ENCODE results near the gene ERC2.

ERC2 gene

GRCh38 chr3:55688154-55688553 lies 780.1 kb downstream of the ERC2 start:
- H3K9ac ChIP-seq (ENCODE audit: low read depth, low read length), result no peak overlapping the region
- H3K27ac ChIP-seq (ENCODE audit: low read length), result no peak overlapping the region
- no peak overlapping the region for H3K4me3 ChIP-seq (ENCODE audit: low read length)

DNA sequence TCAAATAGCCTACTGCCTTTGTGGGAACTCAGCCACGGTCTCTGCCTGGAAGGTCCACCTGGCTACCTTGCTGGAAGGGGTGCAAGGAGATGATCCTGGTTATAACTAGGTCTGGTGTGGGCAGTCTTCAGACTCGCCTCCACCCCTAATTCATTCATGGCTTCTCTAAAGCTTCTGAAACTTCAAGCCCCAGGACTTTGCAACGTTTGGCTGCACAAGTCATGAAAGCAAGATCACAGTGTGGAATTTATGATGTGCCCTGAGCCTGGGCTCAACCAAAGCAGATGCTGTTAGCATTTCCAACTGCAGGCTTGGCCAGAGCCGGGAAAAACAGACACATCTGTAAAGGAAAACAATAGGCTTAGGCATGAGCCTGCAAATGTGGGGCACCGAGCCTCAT lies 780.7 kb downstream of the ERC2 start:
- H3K27ac ChIP-seq (ENCODE audit: low read length), result no peak overlapping the region
- H3K9ac ChIP-seq (ENCODE audit: low read depth, low read length), result no peak overlapping the region
- H3K4me1 ChIP-seq (ENCODE audit: insufficient read depth, low read length), result peaks cover 25% of the 10 kb centered on the region; the same call in 1 of the 2 replicates
- H3K27me3 ChIP-seq (ENCODE audit: insufficient read depth, low read length), result no peaks in the 10 kb centered on the region
- H3K4me3 ChIP-seq (ENCODE audit: low read length), result no peak overlapping the region
- H3K36me3 ChIP-seq (ENCODE audit: insufficient read depth, low read depth, low read length), result no peaks in the 10 kb centered on the region
- H3K9me3 ChIP-seq (ENCODE audit: insufficient read depth, low read depth, low read length), result no peaks in the 10 kb centered on the region

More at GRCh38 chr3:55688154-55688553, 780.1 kb downstream of the ERC2 start:
- no peaks in the 10 kb centered on the region for H3K9me3 ChIP-seq (ENCODE audit: insufficient read depth, low read depth, low read length)
- H3K27me3 ChIP-seq (ENCODE audit: insufficient read depth, low read length), result no peaks in the 10 kb centered on the region
- H3K4me1 ChIP-seq (ENCODE audit: insufficient read depth, low read length), result peaks cover 25% of the 10 kb centered on the region; the same call in 1 of the 2 replicates
- H3K36me3 ChIP-seq (ENCODE audit: insufficient read depth, low read depth, low read length), result no peaks in the 10 kb centered on the region

- Histone ChIP-seq H3K9me3 (ENCODE audit: insufficient read depth, low read depth, low read length) (no peaks in the 10 kb centered on the region), H3K27ac (ENCODE audit: low read length) (no peak overlapping the region), H3K4me3 (ENCODE audit: low read length) (no peak overlapping the region), H3K27me3 (ENCODE audit: insufficient read depth, low read length) (no peaks in the 10 kb centered on the region), H3K4me1 (ENCODE audit: insufficient read depth, low read length) (peaks cover 20% of the 10 kb centered on the region; the same call in 1 of the 2 replicates), H3K9ac (ENCODE audit: low read depth, low read length) (no peak overlapping the region), H3K36me3 (ENCODE audit: insufficient read depth, low read depth, low read length) (no peaks in the 10 kb centered on the region)
Observed at GRCh38 chr3:55686426-55687254, 781.6 kb downstream of the ERC2 start.

DNA sequence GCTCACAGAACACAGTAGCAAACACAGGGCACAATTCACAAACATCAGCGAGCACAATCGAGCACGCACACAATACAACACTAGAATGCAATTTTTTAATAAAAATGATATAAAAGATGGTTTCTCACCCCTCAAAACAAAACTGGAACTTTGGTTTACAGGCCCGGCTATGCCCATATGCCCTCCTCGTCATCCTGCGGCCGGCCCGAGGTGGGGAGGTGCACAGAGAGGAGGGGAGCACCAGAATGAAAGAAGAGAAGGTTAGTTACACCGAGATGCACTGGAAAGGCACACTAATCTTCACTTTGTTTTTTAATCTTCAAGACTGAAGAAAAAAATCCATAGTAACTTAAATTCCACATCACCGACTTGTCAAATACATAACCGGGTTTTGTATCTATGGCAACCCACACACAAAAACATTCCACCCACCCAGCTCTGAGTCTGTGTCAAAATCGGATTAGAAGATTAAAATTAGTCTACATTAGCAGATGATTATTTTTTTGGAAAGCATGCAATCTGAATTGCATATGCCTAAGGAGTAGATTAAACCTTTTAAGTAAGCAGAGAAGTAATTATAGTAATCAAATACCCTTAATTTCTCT lies 784.5 kb downstream of the ERC2 start:
- Histone ChIP-seq H3K27ac (ENCODE audit: low read length) (no peak overlapping the region), H3K4me3 (ENCODE audit: low read length) (no peak overlapping the region), H3K36me3 (ENCODE audit: insufficient read depth, low read depth, low read length) (no peaks in the 10 kb centered on the region), H3K4me1 (ENCODE audit: insufficient read depth, low read length) (no peaks in the 10 kb centered on the region), H3K27me3 (ENCODE audit: insufficient read depth, low read length) (no peaks in the 10 kb centered on the region), H3K9ac (ENCODE audit: low read depth, low read length) (no peak overlapping the region), H3K9me3 (ENCODE audit: insufficient read depth, low read depth, low read length) (no peaks in the 10 kb centered on the region)

- H3K9ac ChIP-seq (ENCODE audit: low read depth, low read length), result no peak overlapping the region
- H3K27me3 ChIP-seq (ENCODE audit: insufficient read depth, low read length), result no peaks in the 10 kb centered on the region
- H3K36me3 ChIP-seq (ENCODE audit: insufficient read depth, low read depth, low read length), result no peaks in the 10 kb centered on the region
- no peaks in the 10 kb centered on the region for H3K9me3 ChIP-seq (ENCODE audit: insufficient read depth, low read depth, low read length)
- no peaks in the 10 kb centered on the region for H3K4me1 ChIP-seq (ENCODE audit: insufficient read depth, low read length)
- H3K4me3 ChIP-seq (ENCODE audit: low read length), result no peak overlapping the region
- no peak overlapping the region for H3K27ac ChIP-seq (ENCODE audit: low read length)
Observed at GRCh38 chr3:55682461-55682860, 785.8 kb downstream of the ERC2 start.

- Histone ChIP-seq H3K4me3 (ENCODE audit: low read length) (no peak overlapping the region), H3K9ac (ENCODE audit: low read depth, low read length) (no peak overlapping the region), H3K9me3 (ENCODE audit: insufficient read depth, low read depth, low read length) (no peaks in the 10 kb centered on the region), H3K27me3 (ENCODE audit: insufficient read depth, low read length) (no peaks in the 10 kb centered on the region), H3K4me1 (ENCODE audit: insufficient read depth, low read length) (no peaks in the 10 kb centered on the region), H3K27ac (ENCODE audit: low read length) (no peak overlapping the region), H3K36me3 (ENCODE audit: insufficient read depth, low read depth, low read length) (no peaks in the 10 kb centered on the region)
Observed at GRCh38 chr3:55678546-55679216, 789.6 kb downstream of the ERC2 start.

DNA sequence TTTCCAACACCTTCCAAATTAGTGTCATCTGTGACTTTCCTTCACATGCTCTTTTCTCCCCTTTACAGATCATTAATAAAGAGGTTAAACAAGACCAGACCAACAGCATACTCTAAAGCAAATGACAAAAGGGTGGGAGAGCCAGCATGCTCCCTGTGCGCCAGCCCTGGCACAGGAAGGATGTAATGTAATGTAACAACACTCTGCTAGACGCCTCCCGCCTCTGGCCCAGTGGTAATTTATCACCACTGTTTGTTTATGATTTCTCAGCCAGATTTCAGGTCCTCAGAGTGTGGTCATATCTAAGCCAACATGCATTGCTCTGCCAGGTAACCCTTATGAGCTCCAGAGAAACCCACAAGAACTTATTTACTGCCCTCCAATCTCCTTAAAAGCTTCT lies 791.6 kb downstream of the ERC2 start:
- H3K27me3 ChIP-seq (ENCODE audit: insufficient read depth, low read length), result no peaks in the 10 kb centered on the region
- H3K9ac ChIP-seq (ENCODE audit: low read depth, low read length), result no peak overlapping the region

DNA sequence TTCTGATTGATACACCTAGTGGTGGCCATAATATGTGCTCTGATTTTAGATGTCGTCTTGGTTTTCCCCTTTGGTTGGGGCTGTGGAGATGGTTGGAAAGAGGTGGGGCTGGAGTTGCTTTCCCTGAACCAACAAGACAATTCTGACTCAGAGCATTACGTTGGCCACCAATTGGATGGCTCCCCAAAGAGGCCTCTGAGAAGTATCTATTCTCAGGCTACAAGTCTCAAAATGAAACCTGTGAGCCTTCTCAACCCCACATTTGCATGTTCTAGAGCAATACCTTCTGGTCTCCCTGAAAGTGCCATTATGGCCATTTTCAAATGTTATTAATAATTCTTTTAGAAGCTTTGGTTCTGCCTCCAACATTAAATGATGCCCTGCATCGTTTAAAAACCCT lies 792.8 kb downstream of the ERC2 start:
- Histone ChIP-seq H3K4me1 (ENCODE audit: insufficient read depth, low read length) (no peaks in the 10 kb centered on the region), H3K27me3 (ENCODE audit: insufficient read depth, low read length) (no peaks in the 10 kb centered on the region), H3K27ac (ENCODE audit: low read length) (no peak overlapping the region), H3K9me3 (ENCODE audit: insufficient read depth, low read depth, low read length) (no peaks in the 10 kb centered on the region), H3K36me3 (ENCODE audit: insufficient read depth, low read depth, low read length) (no peaks in the 10 kb centered on the region), H3K9ac (ENCODE audit: low read depth, low read length) (no peak overlapping the region), H3K4me3 (ENCODE audit: low read length) (no peak overlapping the region)

More for the DNA sequence above, 791.6 kb downstream of the ERC2 start:
- Histone ChIP-seq H3K4me3 (ENCODE audit: low read length) (no peak overlapping the region), H3K27ac (ENCODE audit: low read length) (no peak overlapping the region), H3K9me3 (ENCODE audit: insufficient read depth, low read depth, low read length) (no peaks in the 10 kb centered on the region), H3K36me3 (ENCODE audit: insufficient read depth, low read depth, low read length) (no peaks in the 10 kb centered on the region), H3K4me1 (ENCODE audit: insufficient read depth, low read length) (no peaks in the 10 kb centered on the region)

DNA sequence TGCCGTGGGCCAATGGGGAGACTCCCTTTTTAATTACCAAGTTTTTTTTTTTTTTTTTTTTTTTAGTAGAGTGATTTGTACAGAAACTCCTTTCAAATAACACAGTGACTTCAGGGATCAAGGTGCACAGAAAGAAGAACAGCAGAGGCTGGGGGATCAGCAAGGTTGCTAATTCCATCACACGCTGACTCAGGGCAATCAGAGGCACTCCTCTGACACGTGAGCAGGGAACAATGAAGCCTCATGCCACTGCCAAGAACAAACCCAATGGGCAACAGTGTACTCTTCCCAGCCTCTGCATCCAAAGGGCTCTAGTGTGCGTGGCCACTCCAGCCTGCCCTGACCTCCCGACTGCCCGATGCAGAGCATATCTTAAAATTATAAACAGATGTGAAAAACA lies 794.5 kb downstream of the ERC2 start:
- no peak overlapping the region for H3K4me3 ChIP-seq (ENCODE audit: low read length)
- H3K27ac ChIP-seq (ENCODE audit: low read length), result no peak overlapping the region
- no peaks in the 10 kb centered on the region for H3K4me1 ChIP-seq (ENCODE audit: insufficient read depth, low read length)
- H3K9ac ChIP-seq (ENCODE audit: low read depth, low read length), result no peak overlapping the region
- no peaks in the 10 kb centered on the region for H3K36me3 ChIP-seq (ENCODE audit: insufficient read depth, low read depth, low read length)
- no peaks in the 10 kb centered on the region for H3K9me3 ChIP-seq (ENCODE audit: insufficient read depth, low read depth, low read length)
- H3K27me3 ChIP-seq (ENCODE audit: insufficient read depth, low read length), result no peaks in the 10 kb centered on the region

DNA sequence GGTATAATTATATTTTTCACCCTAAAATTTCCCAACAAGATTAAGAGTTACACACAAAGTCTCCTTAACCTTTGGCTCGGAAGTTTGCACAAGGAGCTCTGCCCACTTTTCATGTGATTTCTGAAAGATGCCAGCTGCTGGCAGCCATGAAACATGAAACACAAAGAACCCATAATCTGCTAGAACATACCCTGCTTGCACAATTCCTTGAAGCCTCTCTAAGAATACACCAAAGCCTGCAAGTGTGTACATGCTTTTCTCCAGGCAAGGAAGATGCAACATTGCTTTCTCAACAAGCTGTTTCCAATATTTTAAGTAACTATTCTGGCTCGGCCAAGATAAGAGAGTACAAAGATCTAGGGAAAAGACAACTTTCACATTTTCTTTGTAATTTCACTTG lies 799.1 kb downstream of the ERC2 start:
- H3K9ac ChIP-seq (ENCODE audit: low read depth, low read length), result no peak overlapping the region
- no peaks in the 10 kb centered on the region for H3K9me3 ChIP-seq (ENCODE audit: insufficient read depth, low read depth, low read length)
- H3K4me3 ChIP-seq (ENCODE audit: low read length), result no peak overlapping the region
- H3K27me3 ChIP-seq (ENCODE audit: insufficient read depth, low read length), result no peaks in the 10 kb centered on the region
- H3K4me1 ChIP-seq (ENCODE audit: insufficient read depth, low read length), result peaks cover 6% of the 10 kb centered on the region; the same call in 1 of the 2 replicates
- H3K27ac ChIP-seq (ENCODE audit: low read length), result no peak overlapping the region
- H3K36me3 ChIP-seq (ENCODE audit: insufficient read depth, low read depth, low read length), result no peaks in the 10 kb centered on the region

DNA sequence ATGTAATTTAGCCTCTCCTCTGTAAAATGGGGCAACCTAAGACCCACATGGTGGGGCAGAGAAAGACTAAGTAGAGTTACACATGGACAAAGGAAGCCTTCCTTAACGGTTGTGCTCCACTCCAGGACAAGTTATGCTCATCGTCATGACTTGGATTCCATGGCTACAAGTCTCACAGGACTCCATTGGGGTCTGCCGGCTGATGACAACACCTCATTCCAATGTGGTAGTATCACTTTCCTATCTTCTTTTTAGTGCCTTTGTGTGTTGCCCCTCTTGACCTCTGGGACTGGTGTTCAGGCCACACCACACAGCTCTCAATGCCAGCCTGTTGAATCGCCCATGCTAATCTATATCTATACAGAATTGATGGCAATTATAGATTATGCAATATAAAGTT lies 799.9 kb downstream of the ERC2 start:
- Histone ChIP-seq H3K9ac (ENCODE audit: low read depth, low read length) (no peak overlapping the region), H3K4me1 (ENCODE audit: insufficient read depth, low read length) (peaks cover 14% of the 10 kb centered on the region), H3K27me3 (ENCODE audit: insufficient read depth, low read length) (no peaks in the 10 kb centered on the region), H3K36me3 (ENCODE audit: insufficient read depth, low read depth, low read length) (no peaks in the 10 kb centered on the region), H3K4me3 (ENCODE audit: low read length) (no peak overlapping the region), H3K9me3 (ENCODE audit: insufficient read depth, low read depth, low read length) (no peaks in the 10 kb centered on the region), H3K27ac (ENCODE audit: low read length) (no peak overlapping the region)

DNA sequence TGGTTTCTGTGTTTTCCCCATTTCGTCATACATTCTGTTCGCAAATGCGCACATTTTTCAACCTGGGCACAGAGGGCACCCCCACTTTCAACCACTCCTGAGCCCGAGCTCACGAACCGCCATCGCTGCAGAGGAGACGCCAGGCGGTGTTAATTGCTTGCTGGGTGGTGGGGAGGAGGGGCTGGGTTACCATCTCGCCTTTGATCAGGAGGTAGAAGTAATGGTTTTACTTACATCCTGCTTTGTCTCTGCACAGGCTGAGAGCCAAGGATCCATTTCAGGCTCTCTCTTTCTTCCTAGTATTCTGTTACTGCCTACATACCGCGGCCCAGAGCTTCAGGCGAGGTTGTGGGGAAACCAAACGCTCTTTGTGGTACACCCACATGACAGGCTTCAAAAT lies 803.9 kb downstream of the ERC2 start:
- H3K36me3 ChIP-seq (ENCODE audit: insufficient read depth, low read depth, low read length), result no peaks in the 10 kb centered on the region
- H3K27ac ChIP-seq (ENCODE audit: low read length), result no peak overlapping the region
- no peaks in the 10 kb centered on the region for H3K9me3 ChIP-seq (ENCODE audit: insufficient read depth, low read depth, low read length)
- no peaks in the 10 kb centered on the region for H3K27me3 ChIP-seq (ENCODE audit: insufficient read depth, low read length)
- no peak overlapping the region for H3K9ac ChIP-seq (ENCODE audit: low read depth, low read length)
- H3K4me3 ChIP-seq (ENCODE audit: low read length), result no peak overlapping the region
- peaks cover 27% of the 10 kb centered on the region for H3K4me1 ChIP-seq (ENCODE audit: insufficient read depth, low read length)

Measured in iPS-20b (cell line).